Subcutaneous adipose tissue (tissue), 4 donors: ENCODE data around the gene EEFSEC. TPM values are rescaled to one million over a fixed set of nuclear protein-coding genes. Genes with fewer than 3 reads are reported as not detected.

ENCODE experiments used
- total RNA-seq, 4 donors: library from RNA; depleted of rRNA; stranded (reverse); fragments of >200 nt; gene quantifications; one replicate each; pipeline ENCODE4 v1.1.0, GENCODE V29; 2016
- TF ChIP-seq, protein P1 (sequence below): fragments of 450-650 bp; IDR thresholded peaks from one replicate; pipeline ENCODE4 v1.5.1; 2016; ENCODE audit warnings: low read depth, mild to moderate bottlenecking, control low read depth, antibody characterized with exemption, moderate library complexity

The EEFSEC gene
- total RNA-seq, 4 donors from 2014 or later, result 13.7 to 26.9 (median 17.4) TPM

DNA sequence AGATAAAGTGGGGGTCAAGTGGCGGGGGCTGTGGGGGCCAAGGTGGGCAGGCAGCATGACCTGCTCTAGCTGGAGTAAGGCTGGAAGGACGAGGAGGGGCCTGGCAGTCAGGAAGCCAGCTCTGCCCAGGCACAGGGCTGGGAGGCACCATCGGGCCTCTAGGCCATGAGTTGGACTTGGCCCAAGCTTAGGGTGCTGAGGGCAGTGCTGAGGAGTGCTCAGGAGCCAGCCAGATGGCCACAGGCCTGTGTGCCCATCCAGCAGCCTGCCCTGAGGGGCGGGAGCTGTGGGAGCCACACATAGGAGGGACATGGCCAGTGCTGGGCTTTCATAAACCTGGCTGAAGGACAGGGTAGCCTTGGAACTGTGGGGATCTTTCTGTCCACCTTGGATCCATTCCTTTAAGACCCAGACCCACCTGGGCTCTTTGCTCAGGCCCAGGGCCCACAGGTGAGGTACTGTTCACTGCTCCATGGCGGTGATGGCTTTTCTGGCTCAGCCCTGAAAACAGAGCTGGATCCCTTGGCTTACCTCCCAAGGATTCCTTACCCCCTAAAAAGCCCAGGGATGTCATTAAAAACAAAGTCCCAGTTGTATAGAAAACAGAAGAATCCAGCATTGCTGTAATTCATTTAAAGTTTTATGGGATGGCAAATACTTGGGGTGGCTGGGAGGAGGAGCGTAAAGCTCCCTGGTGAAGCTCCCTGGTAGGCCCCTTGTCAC lies 176.4 kb downstream of the EEFSEC start:
- TF ChIP-seq, protein P1, sequence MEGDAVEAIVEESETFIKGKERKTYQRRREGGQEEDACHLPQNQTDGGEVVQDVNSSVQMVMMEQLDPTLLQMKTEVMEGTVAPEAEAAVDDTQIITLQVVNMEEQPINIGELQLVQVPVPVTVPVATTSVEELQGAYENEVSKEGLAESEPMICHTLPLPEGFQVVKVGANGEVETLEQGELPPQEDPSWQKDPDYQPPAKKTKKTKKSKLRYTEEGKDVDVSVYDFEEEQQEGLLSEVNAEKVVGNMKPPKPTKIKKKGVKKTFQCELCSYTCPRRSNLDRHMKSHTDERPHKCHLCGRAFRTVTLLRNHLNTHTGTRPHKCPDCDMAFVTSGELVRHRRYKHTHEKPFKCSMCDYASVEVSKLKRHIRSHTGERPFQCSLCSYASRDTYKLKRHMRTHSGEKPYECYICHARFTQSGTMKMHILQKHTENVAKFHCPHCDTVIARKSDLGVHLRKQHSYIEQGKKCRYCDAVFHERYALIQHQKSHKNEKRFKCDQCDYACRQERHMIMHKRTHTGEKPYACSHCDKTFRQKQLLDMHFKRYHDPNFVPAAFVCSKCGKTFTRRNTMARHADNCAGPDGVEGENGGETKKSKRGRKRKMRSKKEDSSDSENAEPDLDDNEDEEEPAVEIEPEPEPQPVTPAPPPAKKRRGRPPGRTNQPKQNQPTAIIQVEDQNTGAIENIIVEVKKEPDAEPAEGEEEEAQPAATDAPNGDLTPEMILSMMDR, result no peak

- TF ChIP-seq, protein P1, result no peak
Observed at GRCh38 chr3:128330214-128330842, 177.0 kb downstream of the EEFSEC start.

GRCh38 chr3:128334086-128334645 lies 180.9 kb downstream of the EEFSEC start:
- TF ChIP-seq, protein P1, result no peak

GRCh38 chr3:128334766-128335165 lies 181.5 kb downstream of the EEFSEC start:
- TF ChIP-seq, protein P1, result no peak

- TF ChIP-seq, protein P1, result no peak
Observed at GRCh38 chr3:128335621-128336296, 182.5 kb downstream of the EEFSEC start.

- TF ChIP-seq, protein P1, result no peak
Observed at GRCh38 chr3:128336337-128337156, 183.3 kb downstream of the EEFSEC start.
